MM.1S (cell line): ENCODE results near the gene RAB6B.

Source experiments
- DNase-seq: peaks from one replicate; pipeline ENCODE4 v3.0.0-alpha.2; 2015
- H2AFZ ChIP-seq: fragments of 300-600 bp; sonication (generic); 2 replicates; pipeline ENCODE4 v1.6.0; 2016; ENCODE audit warnings: antibody characterized with exemption, low read length
- H3F3A ChIP-seq: fragments of 300-600 bp; sonication (generic); 2 replicates; pipeline ENCODE4 v1.6.1; 2016; ENCODE audit warnings: mild to moderate bottlenecking, antibody characterized with exemption, low read length, moderate library complexity, mixed read lengths; ENCODE audit not compliant: insufficient read depth
- H3K27ac ChIP-seq: fragments of 300-600 bp; sonication (generic); 2 replicates; pipeline ENCODE4 v1.5.1; 2016; ENCODE audit warnings: mild to moderate bottlenecking, low read length
- H3K27me3 ChIP-seq: fragments of 300-600 bp; sonication (generic); replicated peaks from 2 replicates; pipeline ENCODE4 v1.6.0; 2016; ENCODE audit warnings: low read length; ENCODE audit not compliant: insufficient read depth
- H3K36me3 ChIP-seq: fragments of 300-600 bp; sonication (generic); replicated peaks from 2 replicates; pipeline ENCODE4 v1.6.1; 2016; ENCODE audit warnings: mild to moderate bottlenecking, low read length, mixed read lengths; ENCODE audit not compliant: insufficient read depth
- H3K4me1 ChIP-seq: fragments of 300-600 bp; sonication (generic); 2 replicates; pipeline ENCODE4 v1.6.1; 2016; ENCODE audit warnings: low read length, mixed read lengths
- H3K4me2 ChIP-seq: fragments of 300-600 bp; sonication (generic); 2 replicates; pipeline ENCODE4 v1.6.0; 2016; ENCODE audit warnings: low read depth, low read length
- H3K4me3 ChIP-seq: fragments of 300-600 bp; sonication (generic); 2 replicates; pipeline ENCODE4 v1.5.1; 2016; ENCODE audit warnings: low read length, mixed read lengths
- H3K79me2 ChIP-seq: fragments of 300-600 bp; sonication (generic); 2 replicates; pipeline ENCODE4 v1.6.1; 2016; ENCODE audit warnings: mixed run types, low read length, mixed read lengths
- H3K9ac ChIP-seq: fragments of 300-600 bp; sonication (generic); 2 replicates; pipeline ENCODE4 v1.6.1; 2016; ENCODE audit warnings: low read length, mixed read lengths
- H3K9me2 ChIP-seq: fragments of 300-600 bp; sonication (generic); replicated peaks from 2 replicates; pipeline ENCODE4 v1.6.1; 2016; ENCODE audit warnings: mild to moderate bottlenecking, low read length, mixed read lengths; ENCODE audit not compliant: insufficient read depth
- H3K9me3 ChIP-seq: fragments of 300-600 bp; sonication (generic); replicated peaks from 2 replicates; pipeline ENCODE4 v1.6.1; 2016; ENCODE audit warnings: mild to moderate bottlenecking, low read length, mixed read lengths; ENCODE audit not compliant: insufficient read depth
- H4K20me1 ChIP-seq: fragments of 300-600 bp; sonication (generic); 2 replicates; pipeline ENCODE4 v1.6.1; 2016; ENCODE audit warnings: mild to moderate bottlenecking, low read length, moderate library complexity, mixed read lengths; ENCODE audit not compliant: insufficient read depth
- CTCF ChIP-seq: fragments of 300-600 bp; sonication (generic); IDR thresholded peaks from 2 replicates; pipeline ENCODE4 v1.5.1; 2016; ENCODE audit warnings: antibody characterized with exemption, low read length, mixed read lengths
- EZH2 ChIP-seq: fragments of 300-600 bp; sonication (generic); optimal IDR thresholded peaks from 2 replicates; pipeline ENCODE3; 2017; ENCODE audit warnings: low read depth, mild to moderate bottlenecking, antibody characterized with exemption, low read length, mixed read lengths
- EZH2phosphoT487 ChIP-seq: fragments of 300-600 bp; sonication (generic); IDR thresholded peaks from 2 replicates; pipeline ENCODE4 v1.6.1; 2018; ENCODE audit warnings: antibody characterized with exemption, low read length

Gene RAB6B

GRCh38 chr3:133917144-133917543, 21.5 kb upstream of the RAB6B start:
- Histone ChIP-seq H3K4me2 (no peak overlapping the region), H3K4me1 (no peaks in the 10 kb centered on the region), H3K27me3 (no peaks in the 10 kb centered on the region), H3K9me3 (no peaks in the 10 kb centered on the region), H3K36me3 (no peaks in the 10 kb centered on the region), H3K9ac (no peak overlapping the region), H3K27ac (no peak overlapping the region), H3K4me3 (no peak overlapping the region), H2AFZ (no peak overlapping the region), H3F3A (no peaks in the 10 kb centered on the region), H4K20me1 (no peaks in the 10 kb centered on the region), H3K9me2 (no peaks in the 10 kb centered on the region), H3K79me2 (no peaks in the 10 kb centered on the region)
- TF ChIP-seq EZH2phosphoT487 (no peak), EZH2 (no peak), CTCF (no peak)
- DNase-seq = no peak

GRCh38 chr3:133915685-133916658, 20.3 kb upstream of the RAB6B start:
- no peak overlapping the region for H3K4me2 ChIP-seq
- H3K9me3 ChIP-seq = no peaks in the 10 kb centered on the region
- H4K20me1 ChIP-seq = no peaks in the 10 kb centered on the region
- H3K27ac ChIP-seq = no peak overlapping the region
- H3K79me2 ChIP-seq = no peaks in the 10 kb centered on the region
- no peak for TF ChIP-seq EZH2phosphoT487
- TF ChIP-seq CTCF = no peak
- TF ChIP-seq EZH2 = no peak
- H3K4me3 ChIP-seq = no peak overlapping the region
- no peaks in the 10 kb centered on the region for H3K4me1 ChIP-seq
- no peaks in the 10 kb centered on the region for H3K9me2 ChIP-seq
- no peak for DNase-seq
- no peak overlapping the region for H3K9ac ChIP-seq
- no peaks in the 10 kb centered on the region for H3K27me3 ChIP-seq
- H3K36me3 ChIP-seq = no peaks in the 10 kb centered on the region
- no peaks in the 10 kb centered on the region for H3F3A ChIP-seq
- no peak overlapping the region for H2AFZ ChIP-seq

GRCh38 chr3:133914839-133915600, 19.3 kb upstream of the RAB6B start:
- H3K4me3 ChIP-seq = no peak overlapping the region
- H3K27me3 ChIP-seq = no peaks in the 10 kb centered on the region
- no peaks in the 10 kb centered on the region for H3F3A ChIP-seq
- no peaks in the 10 kb centered on the region for H3K9me3 ChIP-seq
- TF ChIP-seq CTCF (no peak), EZH2 (no peak), EZH2phosphoT487 (no peak)
- no peak overlapping the region for H3K27ac ChIP-seq
- no peak overlapping the region for H3K9ac ChIP-seq
- no peak for DNase-seq
- H3K4me2 ChIP-seq = no peak overlapping the region
- H3K9me2 ChIP-seq = no peaks in the 10 kb centered on the region
- no peaks in the 10 kb centered on the region for H3K4me1 ChIP-seq
- H3K36me3 ChIP-seq = no peaks in the 10 kb centered on the region
- H2AFZ ChIP-seq = no peak overlapping the region
- H4K20me1 ChIP-seq = no peaks in the 10 kb centered on the region
- no peaks in the 10 kb centered on the region for H3K79me2 ChIP-seq
